Limb (tissue), 2 donors: Measurements from ENCODE around the gene OR11A1.

Source experiments
- DNase-seq, 2 donors: peaks; one replicate each; pipeline ENCODE4 v3.0.0-alpha.2; 2016; ENCODE audit errors: extremely low spot score in 2 of 2

Gene OR11A1

DNA sequence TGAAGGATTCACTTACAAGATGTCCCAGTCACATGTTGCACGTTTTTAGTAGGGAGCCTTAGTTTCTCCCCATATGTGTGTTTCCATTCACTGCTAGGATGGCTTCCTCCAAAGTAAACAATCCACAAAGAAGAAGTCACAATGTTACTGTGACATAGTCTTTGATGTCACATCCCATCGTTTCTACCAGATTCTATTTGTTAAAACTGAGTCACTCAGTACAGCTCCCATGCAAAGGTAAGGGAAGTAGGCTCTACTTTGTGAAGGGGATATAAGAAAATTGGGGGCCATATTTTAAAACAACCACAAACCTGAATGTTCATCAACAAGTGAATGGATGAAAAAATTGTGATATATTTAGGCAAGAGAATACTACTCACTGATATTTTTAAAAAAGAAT is at the start of gene OR11A1, which contains the start of gene OR2H1:
Gene OR11A1 (minus strand): TSS at position 101 of the 400 bp plus-strand sequence. CDS start 29,430 bp downstream, outside the sequence.
Gene OR2H1 (plus strand): TSS at position 185 of the 400 bp plus-strand sequence. CDS start 4,615 bp downstream, outside the sequence.
- DNase-seq, result no peak

DNA sequence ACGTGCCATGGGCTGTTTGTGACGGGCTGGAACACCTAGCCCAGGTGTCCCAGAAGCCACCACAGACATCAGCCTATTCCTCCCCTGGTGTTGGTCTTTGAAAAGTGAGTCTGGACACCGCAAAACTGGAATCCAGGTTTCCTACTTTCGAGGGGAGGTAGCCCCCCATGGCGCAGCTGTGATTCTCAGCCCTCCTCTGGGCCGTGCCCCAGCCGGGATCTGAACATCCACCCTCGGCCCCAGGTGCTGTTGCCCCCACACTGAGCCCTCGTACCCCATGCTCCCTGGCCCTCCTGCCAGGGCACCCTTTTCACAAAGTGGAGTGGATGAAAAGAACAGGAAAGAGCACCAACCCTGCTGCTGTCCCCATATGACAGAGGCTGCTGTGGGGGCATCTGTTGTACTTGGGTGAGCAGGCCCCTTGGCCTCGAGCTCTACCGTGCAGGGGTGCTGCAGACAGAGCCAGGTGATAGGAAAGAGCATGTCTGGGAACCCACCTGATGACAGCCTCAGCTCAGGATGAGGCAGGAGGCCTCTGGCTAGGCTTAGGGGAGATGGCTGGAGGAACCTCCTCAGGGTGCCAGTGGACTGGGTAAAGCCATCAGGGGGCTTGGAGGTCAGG is 49.7 kb upstream of the OR11A1 start:
- no peak for DNase-seq

- DNase-seq, result no peak
Observed at GRCh38 chr6:29505808-29506207, 48.9 kb upstream of the OR11A1 start.

GRCh38 chr6:29504961-29505360 is 48.1 kb upstream of the OR11A1 start:
- no peak for DNase-seq

DNA sequence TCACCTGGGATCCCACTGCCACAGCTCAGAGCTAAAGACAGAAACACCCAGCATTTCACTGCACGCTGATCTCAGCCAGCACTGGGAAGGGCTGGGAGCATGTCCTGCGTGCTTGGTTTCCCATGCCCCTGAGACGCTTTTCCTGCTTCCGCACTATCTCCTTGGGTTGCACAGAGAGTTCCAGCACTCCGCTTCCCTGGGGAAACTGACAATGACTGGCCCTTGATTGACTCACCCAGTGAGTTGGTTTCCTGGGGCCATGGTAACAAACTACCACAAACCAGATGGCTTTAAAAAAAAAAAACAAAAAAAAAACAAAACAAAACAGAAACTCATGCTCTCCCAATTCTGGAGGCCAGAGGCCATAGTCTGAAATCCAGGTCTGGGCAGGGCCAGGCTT is 45.7 kb upstream of the OR11A1 start:
- no peak for DNase-seq

DNA sequence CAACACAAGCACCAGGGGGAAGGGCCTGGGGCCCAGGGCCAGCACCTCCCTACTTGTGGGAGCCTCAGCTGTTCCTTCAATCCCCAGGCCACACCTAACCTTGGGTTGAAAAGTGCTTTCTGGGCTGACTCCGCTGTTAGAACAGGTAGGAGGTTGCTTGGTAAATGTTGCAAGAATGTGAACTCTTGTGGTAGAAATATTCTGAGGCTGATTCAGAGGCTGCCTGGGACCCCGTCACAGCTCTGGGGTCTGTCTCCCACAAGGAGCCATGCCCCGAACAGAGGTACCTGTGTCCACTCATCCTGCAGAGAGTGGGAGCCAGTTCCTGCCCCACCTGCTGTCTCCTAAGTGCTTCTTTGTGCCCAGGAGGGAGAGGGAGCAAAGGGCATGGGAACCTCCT is 45.3 kb upstream of the OR11A1 start:
- DNase-seq, result no peak

DNA sequence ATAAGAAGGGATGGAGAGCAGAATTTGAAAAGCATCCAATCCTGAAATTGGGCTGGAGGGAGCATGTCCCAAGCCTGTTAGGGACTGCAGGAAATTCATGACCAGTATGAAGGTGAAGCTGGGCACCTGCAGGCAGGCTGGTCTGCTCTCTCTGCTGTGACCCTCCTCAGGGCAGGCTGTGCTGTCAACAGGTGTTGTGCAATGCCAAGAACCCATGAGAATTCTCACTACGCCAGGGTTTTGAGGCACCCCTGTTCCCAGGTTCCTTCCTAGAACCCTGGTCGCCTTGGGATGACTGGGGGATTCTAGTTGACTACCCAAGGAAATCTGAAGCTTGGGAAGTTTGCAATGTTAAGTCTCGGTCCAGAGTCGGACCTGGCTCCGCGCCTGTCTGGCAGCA is 44.2 kb upstream of the OR11A1 start:
- DNase-seq, result no peak

GRCh38 chr6:29500594-29500993 is 43.7 kb upstream of the OR11A1 start:
- DNase-seq, result no peak

- DNase-seq, result no peak
Observed at GRCh38 chr6:29499704-29500103, 42.8 kb upstream of the OR11A1 start.

- no peak for DNase-seq
Observed at GRCh38 chr6:29496961-29497360, 40.1 kb upstream of the OR11A1 start.

DNA sequence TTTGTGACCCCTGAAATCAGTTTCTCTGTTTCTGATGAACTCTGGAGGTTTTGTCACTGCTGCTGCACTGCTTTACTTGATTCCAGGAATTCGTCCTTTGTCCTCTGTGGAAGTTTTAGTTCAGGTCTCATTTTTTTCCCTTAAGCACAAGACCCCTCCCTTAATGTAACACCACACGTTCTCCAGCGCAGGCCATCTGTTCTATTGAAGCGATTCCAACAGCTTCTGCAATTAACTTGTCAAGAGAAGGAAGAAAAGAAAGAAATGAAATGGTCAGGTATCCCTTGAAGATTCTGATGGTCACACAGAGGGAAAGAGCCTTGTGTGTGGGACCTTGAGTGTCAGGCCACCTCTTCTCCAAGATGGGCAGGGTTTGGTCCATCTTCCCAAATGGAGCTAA is 38.7 kb upstream of the OR11A1 start:
- no peak for DNase-seq

- DNase-seq, result no peak
Observed at GRCh38 chr6:29494131-29494530, 37.3 kb upstream of the OR11A1 start.

DNA sequence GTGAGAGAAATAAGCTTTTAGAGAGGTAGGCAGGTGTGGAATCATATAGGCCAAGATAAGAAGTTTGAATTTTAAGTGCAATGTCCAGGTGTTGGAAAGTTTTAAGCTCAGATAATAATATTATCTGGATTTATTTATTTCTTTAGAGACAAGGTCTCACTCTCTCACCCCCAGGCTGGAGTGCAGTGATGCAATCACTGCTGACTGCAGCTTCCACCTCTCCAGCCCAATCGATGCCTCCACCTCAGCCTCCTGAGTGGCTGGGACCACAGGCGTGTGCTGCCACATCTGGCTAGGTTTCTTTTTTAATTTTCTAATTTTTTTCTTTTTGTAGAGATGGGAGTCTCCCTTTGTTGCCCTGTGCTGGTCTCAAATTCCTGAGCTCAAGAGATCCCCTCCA is 36.4 kb upstream of the OR11A1 start:
- no peak for DNase-seq

DNA sequence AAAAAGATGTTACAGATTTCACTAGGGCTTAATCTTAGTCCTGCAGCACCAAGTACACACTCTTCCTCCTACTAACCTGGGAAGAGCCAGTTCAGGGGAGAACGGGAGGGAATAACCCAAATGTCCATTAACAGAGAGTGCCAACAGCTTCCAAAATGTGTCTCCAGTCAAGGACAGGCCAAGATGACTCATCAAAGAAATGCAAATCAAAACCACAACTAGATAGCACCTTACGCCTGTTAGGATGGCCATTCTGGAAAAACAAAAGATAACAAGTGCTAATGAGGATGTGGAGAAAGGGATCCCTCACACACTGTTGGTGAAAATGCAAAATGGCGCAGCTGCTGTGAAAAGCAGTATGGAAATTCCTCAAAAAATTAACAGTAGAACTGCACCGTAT is 34.7 kb upstream of the OR11A1 start:
- DNase-seq, result no peak

- DNase-seq, result no peak
Observed at GRCh38 chr6:29490552-29490951, 33.7 kb upstream of the OR11A1 start.

DNA sequence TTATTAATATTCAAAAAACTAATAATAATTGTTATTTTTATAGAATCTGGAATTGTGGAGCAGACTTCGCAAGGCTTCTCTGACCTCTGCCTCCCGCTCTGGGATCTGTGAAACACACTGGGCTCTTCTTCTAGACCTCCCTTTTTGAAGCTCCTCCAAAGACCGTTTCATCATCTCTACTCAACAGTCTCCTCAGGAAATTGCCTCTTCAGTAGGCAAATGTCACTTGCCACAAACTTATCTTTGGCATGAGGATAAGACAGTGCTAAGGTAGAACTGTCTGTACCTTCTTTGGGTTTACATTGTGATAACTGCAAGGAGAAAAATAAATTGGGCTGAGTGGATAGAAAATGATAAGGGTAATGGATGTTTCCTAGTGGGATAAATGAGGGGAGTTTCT is 33.2 kb upstream of the OR11A1 start:
- no peak for DNase-seq

DNA sequence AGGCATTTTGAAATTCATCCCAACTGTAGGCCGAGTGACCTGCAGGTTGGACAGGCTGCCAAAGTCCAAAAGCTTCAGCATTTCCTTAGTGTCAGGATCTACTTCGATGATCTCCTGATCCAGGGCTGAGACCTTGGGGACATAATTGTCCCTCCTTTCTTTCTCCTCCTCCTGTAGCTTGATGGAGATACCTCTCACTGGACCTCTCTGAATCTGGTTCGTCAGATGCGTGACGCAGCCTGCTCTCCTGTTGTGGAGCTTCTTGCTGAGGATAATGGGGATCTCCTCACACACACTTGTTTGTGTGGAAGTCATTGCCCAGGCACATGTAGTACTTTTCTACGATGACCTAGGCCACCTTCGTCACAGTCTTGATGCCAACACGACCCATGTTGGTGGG is 32.4 kb upstream of the OR11A1 start:
- no peak for DNase-seq

- DNase-seq, result no peak
Observed at GRCh38 chr6:29488874-29489273, 32.0 kb upstream of the OR11A1 start.

- no peak for DNase-seq
Observed at GRCh38 chr6:29487660-29488059, 30.8 kb upstream of the OR11A1 start, which contains the start of gene MAS1L. TSS of gene MAS1L (minus strand) at chr6:29487956. CDS start at chr6:29487902, 54 bp downstream.

DNA sequence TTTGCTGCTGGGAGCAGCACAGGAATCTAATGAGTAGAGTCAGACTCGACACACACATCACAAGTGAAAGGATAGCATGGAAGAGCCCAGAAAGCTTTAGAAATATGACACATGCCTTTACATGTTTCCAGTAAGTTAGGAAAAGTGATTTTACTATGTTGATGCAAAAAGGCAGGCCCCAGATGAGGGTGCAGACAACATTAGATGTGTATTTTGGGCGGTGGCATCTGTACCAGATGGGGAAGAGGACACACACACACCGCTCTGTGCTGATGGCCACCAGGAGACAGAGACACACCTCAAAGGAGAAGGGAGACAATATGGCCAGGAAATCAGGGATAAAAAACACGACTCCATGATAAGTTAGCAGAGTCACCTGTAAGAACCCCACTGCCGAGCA is 30.3 kb upstream of the OR11A1 start:
- no peak for DNase-seq

- DNase-seq, result no peak
Observed at GRCh38 chr6:29486577-29486976, 29.7 kb upstream of the OR11A1 start.

DNA sequence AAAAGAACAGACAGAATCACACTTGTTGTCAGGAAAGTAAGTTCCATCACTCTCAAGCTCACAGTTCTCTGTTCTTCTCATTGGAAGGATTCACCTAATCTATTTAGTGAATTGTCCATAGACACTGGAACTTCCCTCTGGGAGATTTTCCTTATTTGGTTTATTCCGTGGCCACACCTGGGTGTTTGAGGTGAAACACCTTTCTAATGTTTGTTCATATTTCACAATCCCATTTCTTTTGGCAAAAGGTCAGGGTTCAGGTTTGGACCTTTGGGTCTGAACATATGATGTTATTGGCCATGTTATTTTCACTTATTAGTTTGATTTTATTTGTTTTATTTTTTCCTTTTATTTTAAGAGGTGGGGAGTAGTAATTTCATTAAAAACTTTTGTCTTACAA is 26.9 kb upstream of the OR11A1 start:
- DNase-seq, result no peak

- no peak for DNase-seq
Observed at GRCh38 chr6:29483186-29483585, 26.3 kb upstream of the OR11A1 start.

DNA sequence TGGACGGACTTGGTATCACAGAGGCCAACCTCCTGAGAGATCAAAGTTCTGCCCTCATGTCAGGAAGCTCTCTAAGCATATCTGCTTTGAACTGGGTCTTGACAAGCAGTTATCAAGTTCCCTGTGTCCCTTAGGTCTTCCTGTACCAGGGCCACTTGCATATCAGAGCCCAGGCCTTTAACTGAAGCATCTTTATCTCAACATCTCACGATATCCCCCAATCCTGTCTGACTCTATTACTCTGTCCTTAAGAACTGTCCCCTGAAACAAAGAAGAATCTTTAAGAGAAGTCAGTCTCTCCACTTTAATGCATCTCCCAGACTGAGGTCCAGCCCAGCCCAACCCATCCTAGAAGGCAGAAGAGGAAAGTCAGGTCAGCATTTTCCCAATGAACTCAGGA is 22.7 kb upstream of the OR11A1 start:
- no peak for DNase-seq
